ENCODE measurements around the gene INPP5A.

The INPP5A gene

DNA sequence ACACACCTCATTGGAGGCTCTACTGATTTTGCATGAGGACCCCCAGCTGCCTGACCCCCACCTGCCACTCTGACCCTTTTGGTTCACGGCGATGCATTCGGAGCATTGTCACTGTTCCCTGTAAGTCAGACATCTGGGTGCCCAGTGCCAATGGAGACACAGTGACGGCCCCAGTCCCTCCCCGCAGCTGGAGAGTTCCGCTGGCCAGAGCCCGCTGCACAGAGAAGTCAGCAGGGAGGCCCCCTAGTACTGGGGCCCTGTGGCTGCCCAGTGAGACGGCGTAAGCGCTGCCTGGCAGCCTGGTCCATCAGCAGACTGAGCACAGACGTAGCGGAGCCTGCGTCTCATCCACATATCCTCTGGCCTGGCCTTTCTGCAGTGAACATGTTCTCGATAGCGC lies 170.9 kb downstream of the INPP5A start:
- Histone ChIP-seq H3K4me3 (ENCODE audit: control insufficient read depth in 1 of 7, extremely low read depth in 1 of 7, insufficient read depth in 4 of 7, low read depth in 2 of 7, low read length in 6 of 7) (no peak overlapping the region), H3K9me3 (ENCODE audit: control extremely low read depth in 1 of 5, control insufficient read depth in 4 of 5, insufficient read depth in 2 of 5, low read depth in 1 of 5, low read length in 4 of 5) (peaks cover 0 to 30% (median 27%) of the 10 kb centered on the region in 5 experiments), H3K27me3 (replicated peaks in 2 of 5; ENCODE audit: control insufficient read depth in 4 of 5, insufficient read depth in 5 of 5, low read length in 4 of 5) (no peaks in the 10 kb centered on the region), H3K4me1 (ENCODE audit: control extremely low read depth in 1 of 4, control insufficient read depth in 4 of 4, insufficient read depth in 4 of 4, low read length in 3 of 4) (no peaks in the 10 kb centered on the region), H3K27ac (ENCODE audit: insufficient read depth in 1 of 2, low read depth in 1 of 2, low read length in 2 of 2, poor library complexity in 1 of 2, severe bottlenecking in 2 of 2) (no peak overlapping the region), H3K36me3 (ENCODE audit: control insufficient read depth in 4 of 4, insufficient read depth in 4 of 4, low read length in 3 of 4) (peaks cover 0 to 89% (median 39%) of the 10 kb centered on the region in 4 experiments)
- 97% methylated on average over 12 of the region's 15 CpGs for WGBS (ENCODE audit: insufficient coverage)
- DNase-seq = no peak
- ChIA-PET POLR2A (no interaction called here), CTCF (no interaction called here)

DNA sequence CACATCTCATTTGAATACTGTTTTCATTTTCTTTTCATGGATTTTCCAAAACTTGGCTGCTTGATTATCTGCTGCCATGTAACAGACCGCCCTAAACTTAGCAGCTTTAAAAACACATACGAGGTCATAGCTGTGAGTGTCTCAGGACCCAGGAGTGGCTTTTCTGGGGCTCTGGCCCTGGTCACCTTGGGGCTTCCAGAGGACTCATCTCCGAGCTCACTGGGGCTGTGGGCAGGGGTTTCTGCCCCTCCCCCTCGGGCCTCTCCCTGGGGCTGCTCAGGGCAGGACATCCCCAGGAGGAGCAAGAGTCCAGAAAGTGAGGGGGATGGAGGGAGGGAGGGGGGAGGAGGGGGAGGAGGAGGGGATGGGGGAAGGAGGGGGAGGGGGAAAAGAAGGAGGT lies 171.3 kb downstream of the INPP5A start:
- Histone ChIP-seq H3K27me3 (replicated peaks in 2 of 5; ENCODE audit: control insufficient read depth in 4 of 5, insufficient read depth in 5 of 5, low read length in 4 of 5) (no peaks in the 10 kb centered on the region), H3K4me1 (ENCODE audit: control extremely low read depth in 1 of 4, control insufficient read depth in 4 of 4, insufficient read depth in 4 of 4, low read length in 3 of 4) (no peaks in the 10 kb centered on the region), H3K9me3 (ENCODE audit: control extremely low read depth in 1 of 5, control insufficient read depth in 4 of 5, insufficient read depth in 2 of 5, low read depth in 1 of 5, low read length in 4 of 5) (peaks cover 0 to 27% (median 27%) of the 10 kb centered on the region in 5 experiments), H3K4me3 (ENCODE audit: control insufficient read depth in 1 of 7, extremely low read depth in 1 of 7, insufficient read depth in 4 of 7, low read depth in 2 of 7, low read length in 6 of 7) (no peak overlapping the region), H3K36me3 (ENCODE audit: control insufficient read depth in 4 of 4, insufficient read depth in 4 of 4, low read length in 3 of 4) (peaks cover 0 to 89% (median 38%) of the 10 kb centered on the region in 4 experiments), H3K27ac (ENCODE audit: insufficient read depth in 1 of 2, low read depth in 1 of 2, low read length in 2 of 2, poor library complexity in 1 of 2, severe bottlenecking in 2 of 2) (no peak overlapping the region)
- POLR2A ChIA-PET = no interaction called here
- WGBS (ENCODE audit: insufficient coverage) = 94% methylated on average over 3 of the region's 4 CpGs
- CTCF ChIA-PET = no interaction called here
- DNase-seq = no peak

DNA sequence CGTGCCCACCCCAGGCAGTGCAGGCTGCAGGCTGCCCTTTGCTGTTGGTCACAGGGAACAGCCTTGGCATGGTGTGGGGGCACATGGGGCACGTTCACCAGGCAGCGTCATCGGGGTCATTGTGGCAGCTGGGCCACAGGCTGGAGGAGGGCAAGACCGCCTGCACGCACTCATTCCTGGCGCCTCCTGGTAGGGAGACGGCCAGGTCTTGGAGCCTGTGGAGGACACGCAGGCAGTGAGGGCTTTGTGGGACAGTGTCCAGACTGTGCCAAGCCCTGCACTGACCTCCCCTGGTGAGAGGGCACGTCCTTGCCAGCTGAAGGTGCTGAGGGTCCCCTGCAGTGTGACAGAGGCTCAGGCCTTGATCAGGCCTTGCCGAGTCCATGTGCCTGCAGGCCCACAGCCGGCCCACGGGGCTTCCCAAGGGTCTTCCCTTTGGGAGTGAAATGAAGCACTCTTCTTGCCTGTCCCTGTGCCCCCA lies 171.9 kb downstream of the INPP5A start:
- Histone ChIP-seq H3K27me3 (replicated peaks in 2 of 5; ENCODE audit: control insufficient read depth in 4 of 5, insufficient read depth in 5 of 5, low read length in 4 of 5) (no peaks in the 10 kb centered on the region), H3K27ac (ENCODE audit: insufficient read depth in 1 of 2, low read depth in 1 of 2, low read length in 2 of 2, poor library complexity in 1 of 2, severe bottlenecking in 2 of 2) (no peak overlapping the region), H3K9me3 (ENCODE audit: control extremely low read depth in 1 of 5, control insufficient read depth in 4 of 5, insufficient read depth in 2 of 5, low read depth in 1 of 5, low read length in 4 of 5) (peaks cover 0 to 22% (median 21%) of the 10 kb centered on the region in 5 experiments), H3K4me1 (ENCODE audit: control extremely low read depth in 1 of 4, control insufficient read depth in 4 of 4, insufficient read depth in 4 of 4, low read length in 3 of 4) (no peaks in the 10 kb centered on the region), H3K36me3 (ENCODE audit: control insufficient read depth in 4 of 4, insufficient read depth in 4 of 4, low read length in 3 of 4) (peaks cover 0 to 90% (median 37%) of the 10 kb centered on the region in 4 experiments), H3K4me3 (ENCODE audit: control insufficient read depth in 1 of 7, extremely low read depth in 1 of 7, insufficient read depth in 4 of 7, low read depth in 2 of 7, low read length in 6 of 7) (no peak overlapping the region)
- POLR2A ChIA-PET = no interaction called here
- WGBS (ENCODE audit: insufficient coverage) = 98% methylated on average over 12 of the region's 13 CpGs
- CTCF ChIA-PET = no interaction called here
- no peak for DNase-seq

- H3K9me3 ChIP-seq (ENCODE audit: control extremely low read depth in 1 of 5, control insufficient read depth in 4 of 5, insufficient read depth in 2 of 5, low read depth in 1 of 5, low read length in 4 of 5) = peaks cover 0 to 18% (median 16%) of the 10 kb centered on the region in 5 experiments
- 98% methylated on average over 21 of the region's 22 CpGs for WGBS (ENCODE audit: insufficient coverage)
- H3K27me3 ChIP-seq (replicated peaks in 2 of 5; ENCODE audit: control insufficient read depth in 4 of 5, insufficient read depth in 5 of 5, low read length in 4 of 5) = no peaks in the 10 kb centered on the region
- DNase-seq = no peak
- no peak overlapping the region for H3K27ac ChIP-seq (ENCODE audit: insufficient read depth in 1 of 2, low read depth in 1 of 2, low read length in 2 of 2, poor library complexity in 1 of 2, severe bottlenecking in 2 of 2)
- no peak overlapping the region for H3K4me3 ChIP-seq (ENCODE audit: control insufficient read depth in 1 of 7, extremely low read depth in 1 of 7, insufficient read depth in 4 of 7, low read depth in 2 of 7, low read length in 6 of 7)
- no peaks in the 10 kb centered on the region for H3K4me1 ChIP-seq (ENCODE audit: control extremely low read depth in 1 of 4, control insufficient read depth in 4 of 4, insufficient read depth in 4 of 4, low read length in 3 of 4)
- ChIA-PET CTCF (no interaction called here), POLR2A (no interaction called here)
- H3K36me3 ChIP-seq (ENCODE audit: control insufficient read depth in 4 of 4, insufficient read depth in 4 of 4, low read length in 3 of 4) = peaks cover 0 to 91% (median 36%) of the 10 kb centered on the region in 4 experiments
Observed at GRCh38 chr10:132710036-132710686, 172.6 kb downstream of the INPP5A start.

GRCh38 chr10:132710746-132711612 lies 173.4 kb downstream of the INPP5A start:
- Histone ChIP-seq H3K9me3 (ENCODE audit: control extremely low read depth in 1 of 5, control insufficient read depth in 4 of 5, insufficient read depth in 2 of 5, low read depth in 1 of 5, low read length in 4 of 5) (peaks cover 0 to 11% (median 9%) of the 10 kb centered on the region in 5 experiments), H3K27me3 (replicated peaks in 2 of 5; ENCODE audit: control insufficient read depth in 4 of 5, insufficient read depth in 5 of 5, low read length in 4 of 5) (no peaks in the 10 kb centered on the region), H3K4me1 (ENCODE audit: control extremely low read depth in 1 of 4, control insufficient read depth in 4 of 4, insufficient read depth in 4 of 4, low read length in 3 of 4) (no peaks in the 10 kb centered on the region), H3K27ac (ENCODE audit: insufficient read depth in 1 of 2, low read depth in 1 of 2, low read length in 2 of 2, poor library complexity in 1 of 2, severe bottlenecking in 2 of 2) (no peak overlapping the region), H3K4me3 (ENCODE audit: control insufficient read depth in 1 of 7, extremely low read depth in 1 of 7, insufficient read depth in 4 of 7, low read depth in 2 of 7, low read length in 6 of 7) (no peak overlapping the region), H3K36me3 (ENCODE audit: control insufficient read depth in 4 of 4, insufficient read depth in 4 of 4, low read length in 3 of 4) (peaks cover 0 to 89% (median 39%) of the 10 kb centered on the region in 4 experiments)
- POLR2A ChIA-PET = no interaction called here
- WGBS (ENCODE audit: insufficient coverage) = 96% methylated on average over 11 of the region's 18 CpGs
- CTCF ChIA-PET = no interaction called here
- no peak for DNase-seq

DNA sequence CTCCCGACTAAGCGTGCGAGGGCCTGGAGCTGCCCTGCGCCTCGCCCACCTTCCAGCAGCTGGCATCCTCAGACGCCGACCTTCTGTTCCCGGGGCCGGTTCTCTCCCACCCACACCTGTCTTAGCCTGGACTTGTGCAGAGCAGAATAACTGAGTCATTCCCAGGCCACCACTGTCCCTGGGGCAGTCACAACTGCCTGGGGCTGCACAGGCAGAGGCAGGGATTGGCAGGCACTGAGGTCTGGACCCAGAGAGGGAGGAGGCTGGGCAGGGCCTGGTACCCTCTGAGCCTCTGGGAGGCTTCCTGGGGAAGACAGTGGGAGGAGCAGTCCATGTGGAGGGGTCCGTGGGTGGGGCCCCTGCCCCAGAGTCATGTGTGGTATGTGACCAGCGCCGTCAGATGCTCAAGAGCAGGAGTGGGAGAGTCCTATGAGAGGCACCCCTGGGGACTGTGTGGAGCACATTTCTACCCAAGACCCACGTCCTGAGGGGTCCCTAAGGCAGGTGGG lies 174.1 kb downstream of the INPP5A start:
- Histone ChIP-seq H3K4me1 (ENCODE audit: control extremely low read depth in 1 of 4, control insufficient read depth in 4 of 4, insufficient read depth in 4 of 4, low read length in 3 of 4) (no peaks in the 10 kb centered on the region), H3K36me3 (ENCODE audit: control insufficient read depth in 4 of 4, insufficient read depth in 4 of 4, low read length in 3 of 4) (peaks cover 0 to 91% (median 43%) of the 10 kb centered on the region in 4 experiments), H3K27ac (ENCODE audit: insufficient read depth in 1 of 2, low read depth in 1 of 2, low read length in 2 of 2, poor library complexity in 1 of 2, severe bottlenecking in 2 of 2) (no peak overlapping the region), H3K27me3 (replicated peaks in 2 of 5; ENCODE audit: control insufficient read depth in 4 of 5, insufficient read depth in 5 of 5, low read length in 4 of 5) (no peaks in the 10 kb centered on the region), H3K9me3 (ENCODE audit: control extremely low read depth in 1 of 5, control insufficient read depth in 4 of 5, insufficient read depth in 2 of 5, low read depth in 1 of 5, low read length in 4 of 5) (peaks cover 0 to 10% (median 3%) of the 10 kb centered on the region in 5 experiments), H3K4me3 (ENCODE audit: control insufficient read depth in 1 of 7, extremely low read depth in 1 of 7, insufficient read depth in 4 of 7, low read depth in 2 of 7, low read length in 6 of 7) (no peak overlapping the region)
- DNase-seq = no peak
- ChIA-PET POLR2A (no interaction called here), CTCF (no interaction called here)
- 96% methylated on average over 12 of the region's 13 CpGs for WGBS (ENCODE audit: insufficient coverage)

DNA sequence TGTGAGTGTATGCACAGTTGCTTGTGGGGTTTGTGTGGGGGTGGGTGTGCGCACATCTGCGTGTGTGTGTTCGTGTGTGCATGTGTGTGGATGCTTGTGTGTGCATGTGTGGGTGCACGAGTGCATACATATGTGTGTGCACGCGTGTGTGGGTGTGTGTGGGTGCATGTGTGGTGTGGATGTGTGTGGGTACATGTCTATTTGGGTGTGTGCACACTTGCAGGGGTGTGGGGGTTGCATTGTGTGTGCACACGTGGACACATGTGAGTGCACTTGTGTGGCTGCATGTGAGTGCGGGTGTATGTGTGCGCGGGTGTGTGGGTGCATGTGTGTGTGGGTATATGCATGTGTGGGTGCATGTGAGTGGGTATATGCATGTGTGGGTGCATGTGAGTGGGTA lies 174.7 kb downstream of the INPP5A start:
- WGBS (ENCODE audit: insufficient coverage) = 100% methylated on average over 3 of the region's 10 CpGs
- ChIA-PET POLR2A (no interaction called here), CTCF (no interaction called here)
- Histone ChIP-seq H3K4me3 (ENCODE audit: control insufficient read depth in 1 of 7, extremely low read depth in 1 of 7, insufficient read depth in 4 of 7, low read depth in 2 of 7, low read length in 6 of 7) (no peak overlapping the region), H3K9me3 (ENCODE audit: control extremely low read depth in 1 of 5, control insufficient read depth in 4 of 5, insufficient read depth in 2 of 5, low read depth in 1 of 5, low read length in 4 of 5) (peaks cover 0 to 9% (median 0%) of the 10 kb centered on the region in 5 experiments), H3K27ac (ENCODE audit: insufficient read depth in 1 of 2, low read depth in 1 of 2, low read length in 2 of 2, poor library complexity in 1 of 2, severe bottlenecking in 2 of 2) (no peak overlapping the region), H3K4me1 (ENCODE audit: control extremely low read depth in 1 of 4, control insufficient read depth in 4 of 4, insufficient read depth in 4 of 4, low read length in 3 of 4) (no peaks in the 10 kb centered on the region), H3K36me3 (ENCODE audit: control insufficient read depth in 4 of 4, insufficient read depth in 4 of 4, low read length in 3 of 4) (peaks cover 0 to 87% (median 38%) of the 10 kb centered on the region in 4 experiments), H3K27me3 (replicated peaks in 2 of 5; ENCODE audit: control insufficient read depth in 4 of 5, insufficient read depth in 5 of 5, low read length in 4 of 5) (no peaks in the 10 kb centered on the region)
- no peak for DNase-seq

Measured in common myeloid progenitor, CD34-positive (primary cell).